ENCODE results near the gene MEPE. TPM values are rescaled to one million over a fixed set of nuclear protein-coding genes. Genes with fewer than 3 reads are reported as not detected.

MEPE gene
- total and polyA plus RNA-seq, 8 donors, result not detected

GRCh38 chr4:87844452-87844851 lies 11.7 kb downstream of the MEPE start:
- FAIRE-seq (no peak), ATAC-seq (no peak), DNase-seq (no peak)
- Histone ChIP-seq H3K27me3 (no peaks in the 10 kb centered on the region), H3K9me3 (no peaks in the 10 kb centered on the region), H3K4me1 (peaks cover 0 to 9% (median 0%) of the 10 kb centered on the region in 3 donors), H3K36me3 (no peaks in the 10 kb centered on the region), H3K4me3 (no peak overlapping the region), H3K27ac (no peak overlapping the region)
- WGBS, 2 donors, result 82 to 91% methylated on average over 1 of the region's 1 CpG
- TF ChIP-seq, protein P1, sequence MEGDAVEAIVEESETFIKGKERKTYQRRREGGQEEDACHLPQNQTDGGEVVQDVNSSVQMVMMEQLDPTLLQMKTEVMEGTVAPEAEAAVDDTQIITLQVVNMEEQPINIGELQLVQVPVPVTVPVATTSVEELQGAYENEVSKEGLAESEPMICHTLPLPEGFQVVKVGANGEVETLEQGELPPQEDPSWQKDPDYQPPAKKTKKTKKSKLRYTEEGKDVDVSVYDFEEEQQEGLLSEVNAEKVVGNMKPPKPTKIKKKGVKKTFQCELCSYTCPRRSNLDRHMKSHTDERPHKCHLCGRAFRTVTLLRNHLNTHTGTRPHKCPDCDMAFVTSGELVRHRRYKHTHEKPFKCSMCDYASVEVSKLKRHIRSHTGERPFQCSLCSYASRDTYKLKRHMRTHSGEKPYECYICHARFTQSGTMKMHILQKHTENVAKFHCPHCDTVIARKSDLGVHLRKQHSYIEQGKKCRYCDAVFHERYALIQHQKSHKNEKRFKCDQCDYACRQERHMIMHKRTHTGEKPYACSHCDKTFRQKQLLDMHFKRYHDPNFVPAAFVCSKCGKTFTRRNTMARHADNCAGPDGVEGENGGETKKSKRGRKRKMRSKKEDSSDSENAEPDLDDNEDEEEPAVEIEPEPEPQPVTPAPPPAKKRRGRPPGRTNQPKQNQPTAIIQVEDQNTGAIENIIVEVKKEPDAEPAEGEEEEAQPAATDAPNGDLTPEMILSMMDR (IDR thresholded peaks at IDR 0.05), result no peak
- intact Hi-C loops (cut with DNase I), result loop anchor here in 1 of 3 donors (10.0 kb wide), 1 partner anchor 160 kb away; no protein-coding TSS in a partner anchor

- DNase-seq, result no peak
- WGBS, 2 donors, result 82 to 84% methylated on average over 5 of the region's 5 CpGs
- no peak overlapping the region for H3K27ac ChIP-seq
- H3K9me3 ChIP-seq, result no peaks in the 10 kb centered on the region
- no peak overlapping the region for H3K4me3 ChIP-seq
- no peak for FAIRE-seq
- TF ChIP-seq, protein P1 (IDR thresholded peaks at IDR 0.05), result no peak
- no peak for ATAC-seq
- intact Hi-C loops (cut with DNase I), result loop anchor here in 1 of 3 donors (10.0 kb wide), 1 partner anchor 161 kb away; no protein-coding TSS in a partner anchor
- no peaks in the 10 kb centered on the region for H3K36me3 ChIP-seq
- no peaks in the 10 kb centered on the region for H3K27me3 ChIP-seq
- H3K4me1 ChIP-seq, result peaks cover 0 to 9% (median 0%) of the 10 kb centered on the region in 3 donors
These were observed 13.5 kb downstream of the MEPE start for GRCh38 chr4:87846226-87846625.

DNA sequence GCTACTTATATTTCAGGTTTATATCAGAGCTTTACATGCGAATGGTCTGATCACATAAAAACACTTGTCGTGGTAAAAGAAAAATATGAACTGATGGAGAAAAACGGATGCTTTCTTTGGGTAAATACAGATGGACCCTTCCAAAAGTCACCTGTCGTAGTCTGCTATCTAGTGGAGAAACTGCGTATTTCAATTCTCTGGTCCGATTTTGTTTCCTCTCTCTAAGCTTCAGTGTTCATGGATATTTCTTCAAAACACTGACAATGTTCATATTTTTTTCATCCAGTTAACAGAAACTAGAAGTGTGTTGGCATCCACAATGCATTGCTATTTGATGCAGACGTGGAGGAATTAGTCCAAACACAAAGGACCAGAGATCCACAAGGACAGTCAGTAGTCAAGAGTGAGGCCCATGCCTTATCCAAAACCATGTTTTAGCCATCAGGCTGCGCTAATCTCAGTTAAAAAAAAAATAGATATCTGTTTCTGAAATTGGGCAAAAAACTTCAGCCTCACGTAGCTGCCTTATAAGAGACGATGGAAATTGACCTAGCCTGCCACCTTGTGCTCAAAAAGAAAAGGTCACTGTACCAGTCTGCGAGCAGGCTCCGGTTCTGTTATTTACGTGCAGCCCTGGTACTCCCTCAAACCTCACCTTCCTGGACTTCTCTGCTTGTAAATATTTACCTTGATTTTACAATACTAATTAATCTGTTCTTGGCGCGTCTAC lies 16.0 kb downstream of the MEPE start:
- Histone ChIP-seq H3K27me3 (no peaks in the 10 kb centered on the region), H3K36me3 (no peaks in the 10 kb centered on the region), H3K4me3 (no peak overlapping the region), H3K4me1 (peaks cover 0 to 16% (median 0%) of the 10 kb centered on the region in 3 donors), H3K9me3 (no peaks in the 10 kb centered on the region), H3K27ac (no peak overlapping the region)
- intact Hi-C loops (cut with DNase I), result loop anchor here in 1 of 3 donors (10.0 kb wide), 1 partner anchor 164 kb away; no protein-coding TSS in a partner anchor
- FAIRE-seq (peak; percentile 71), DNase-seq (peak in 3 of 6 donors; percentile 21 to 54 (median 46)), ATAC-seq (peak; percentile 87 to 90 (median 90))
- TF ChIP-seq, protein P1 (IDR thresholded peaks at IDR 0.05), result peak; percentile 15 to 56 (median 48)
- WGBS, 2 donors, result 14 to 17% methylated on average over 15 of the region's 15 CpGs

DNA sequence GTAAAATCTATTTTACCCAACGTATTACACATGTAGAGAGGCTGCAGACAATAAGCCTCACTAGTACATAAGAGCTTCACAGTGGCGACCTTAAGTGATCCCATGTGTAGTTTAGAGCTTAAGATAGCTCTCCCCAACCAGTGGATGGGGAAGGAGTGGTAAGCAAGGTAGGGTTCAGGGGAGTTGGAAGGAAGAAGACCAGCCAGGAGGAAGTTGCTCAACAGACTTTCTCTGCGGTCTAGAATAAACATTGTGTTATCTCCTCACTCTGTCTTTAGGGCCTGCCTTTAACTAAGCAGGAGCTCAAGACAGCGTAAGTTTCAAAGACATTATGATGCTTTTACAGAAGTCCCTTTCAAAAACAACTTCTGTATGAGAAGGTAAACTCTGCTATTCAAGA lies 16.8 kb downstream of the MEPE start:
- no peak for DNase-seq
- WGBS, 2 donors, result 41 to 47% methylated on average over 4 of the region's 4 CpGs

More for the DNA sequence above, 16.8 kb downstream of the MEPE start:
- TF ChIP-seq, protein P1 (IDR thresholded peaks at IDR 0.05), result no peak
- Histone ChIP-seq H3K4me3 (no peak overlapping the region), H3K27ac (peak overlapping the region in 1 of 4 donors; percentile 39), H3K4me1 (peaks cover 0 to 18% (median 0%) of the 10 kb centered on the region in 3 donors), H3K36me3 (no peaks in the 10 kb centered on the region), H3K9me3 (no peaks in the 10 kb centered on the region), H3K27me3 (no peaks in the 10 kb centered on the region)
- ATAC-seq (peak in 3 of 4 donors; percentile 5 to 43 (median 17)), FAIRE-seq (no peak)
- intact Hi-C loops (cut with DNase I), result loop anchor here in 2 of 3 donors (5.0 to 10.0 kb wide), 3 partner anchors 138 to 365 kb away; no protein-coding TSS in a partner anchor
